ENCODE measurements around the gene EME1. TPM values are rescaled to one million over a fixed set of nuclear protein-coding genes. Genes with fewer than 3 reads are reported as not detected.
"Not testable (repeated sequence)": the region's sequence is repeated elsewhere in the genome, so short reads cannot be mapped to it uniquely, and the experiment has no call there.

Gene EME1
- total RNA-seq, 1 donor from 2014 or later, result 2.8 TPM

DNA sequence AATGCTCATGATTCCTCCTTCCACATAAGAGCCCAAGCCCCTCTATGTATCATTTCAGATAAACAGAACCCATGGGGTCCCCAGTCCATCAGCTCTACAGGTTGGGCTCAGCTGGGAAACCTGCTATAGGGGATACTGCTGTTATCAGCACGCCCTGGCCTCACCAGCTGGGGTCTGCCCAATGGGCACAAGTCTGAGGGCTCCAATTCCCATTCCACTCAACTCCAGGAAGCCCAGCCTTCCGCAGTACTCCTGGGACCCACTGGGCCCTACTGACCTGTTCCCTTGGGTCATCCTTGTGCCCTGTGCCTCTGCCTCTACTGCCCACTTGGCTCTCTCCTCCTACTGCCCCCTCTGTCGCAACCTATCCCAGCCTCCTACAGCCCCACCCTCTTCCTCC lies 43.3 kb upstream of the EME1 start:
- Mint-ChIP-seq H3K9me3 (ENCODE audit: unreplicated experiment) (no peaks in the 10 kb centered on the region), H3K27me3 (ENCODE audit: unreplicated experiment) (no peaks in the 10 kb centered on the region), H3K27ac (ENCODE audit: unreplicated experiment) (no peak overlapping the region), H3K36me3 (ENCODE audit: unreplicated experiment) (no peaks in the 10 kb centered on the region), H3K4me3 (ENCODE audit: unreplicated experiment) (no peak overlapping the region), H3K4me1 (ENCODE audit: unreplicated experiment) (peaks cover 17% of the 10 kb centered on the region)
- no peak for DNase-seq (ENCODE audit: extremely low spot score, unreplicated experiment)
- no peak for TF ChIP-seq CTCF (IDR thresholded peaks at IDR 0.05)

DNA sequence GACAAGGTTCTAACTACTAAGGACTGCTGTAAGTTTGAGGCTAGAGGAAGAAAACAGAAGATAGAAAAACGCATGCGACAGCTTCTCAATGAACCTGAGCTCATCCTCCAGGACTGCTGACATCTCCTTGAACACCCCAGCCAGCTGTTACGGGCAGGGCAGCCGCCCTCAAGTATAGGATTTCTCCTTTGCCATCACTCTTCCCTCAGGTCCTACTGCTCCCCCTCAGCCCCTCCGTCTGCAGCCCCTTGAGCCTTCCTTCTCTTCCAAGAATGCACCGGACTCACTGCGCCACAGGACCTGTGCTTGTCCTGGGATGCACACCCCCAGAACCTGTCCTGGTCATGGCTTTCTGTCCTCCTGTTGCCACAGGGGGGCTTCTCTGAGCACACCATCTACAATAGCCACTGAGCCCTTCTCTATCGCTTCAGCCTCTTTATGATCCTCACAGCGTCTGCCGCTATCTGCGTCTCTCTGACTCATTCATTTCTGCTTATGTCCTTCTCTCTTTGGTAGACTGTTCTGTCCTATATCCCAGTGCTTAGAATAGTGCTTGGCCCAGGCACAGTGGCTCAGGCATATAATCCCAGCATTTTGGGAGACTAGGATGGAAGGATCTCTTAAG lies 42.8 kb upstream of the EME1 start:
- Mint-ChIP-seq H3K36me3 (ENCODE audit: unreplicated experiment) (no peaks in the 10 kb centered on the region), H3K4me1 (ENCODE audit: unreplicated experiment) (peaks cover 17% of the 10 kb centered on the region), H3K27me3 (ENCODE audit: unreplicated experiment) (no peaks in the 10 kb centered on the region), H3K9me3 (ENCODE audit: unreplicated experiment) (no peaks in the 10 kb centered on the region), H3K27ac (ENCODE audit: unreplicated experiment) (no peak overlapping the region), H3K4me3 (ENCODE audit: unreplicated experiment) (no peak overlapping the region)
- DNase-seq (ENCODE audit: extremely low spot score, unreplicated experiment), result no peak
- TF ChIP-seq CTCF (IDR thresholded peaks at IDR 0.05), result no peak

GRCh38 chr17:50331085-50331791 lies 41.8 kb upstream of the EME1 start:
- TF ChIP-seq CTCF (IDR thresholded peaks at IDR 0.05), result no peak
- Mint-ChIP-seq H3K36me3 (ENCODE audit: unreplicated experiment) (no peaks in the 10 kb centered on the region), H3K4me3 (ENCODE audit: unreplicated experiment) (no peak overlapping the region), H3K27me3 (ENCODE audit: unreplicated experiment) (no peaks in the 10 kb centered on the region), H3K9me3 (ENCODE audit: unreplicated experiment) (no peaks in the 10 kb centered on the region), H3K4me1 (ENCODE audit: unreplicated experiment) (peaks cover 17% of the 10 kb centered on the region), H3K27ac (ENCODE audit: unreplicated experiment) (no peak overlapping the region)
- DNase-seq (ENCODE audit: extremely low spot score, unreplicated experiment), result no peak

DNA sequence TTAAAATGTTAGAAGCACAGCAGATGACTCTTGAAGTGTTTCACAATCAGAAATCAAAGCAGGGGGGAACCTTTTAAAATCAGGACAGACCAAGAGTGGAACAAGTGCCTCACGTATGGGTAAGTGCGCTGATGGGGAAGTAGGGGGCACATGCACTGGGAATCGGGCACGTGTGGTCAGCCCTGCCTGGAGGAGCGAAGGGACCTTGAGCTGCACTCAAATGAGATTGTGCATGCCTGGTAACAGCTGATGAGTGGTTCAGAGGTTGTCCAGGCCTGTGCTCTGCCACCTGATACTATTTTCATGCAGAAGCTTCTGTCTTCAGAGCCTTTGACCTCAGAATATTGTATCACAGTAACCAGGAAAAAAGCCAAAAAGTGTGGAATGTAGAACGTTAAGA lies 40.8 kb upstream of the EME1 start:
- Mint-ChIP-seq H3K9me3 (ENCODE audit: unreplicated experiment) (no peaks in the 10 kb centered on the region), H3K36me3 (ENCODE audit: unreplicated experiment) (no peaks in the 10 kb centered on the region), H3K4me3 (ENCODE audit: unreplicated experiment) (no peak overlapping the region), H3K27ac (ENCODE audit: unreplicated experiment) (no peak overlapping the region), H3K27me3 (ENCODE audit: unreplicated experiment) (no peaks in the 10 kb centered on the region), H3K4me1 (ENCODE audit: unreplicated experiment) (peaks cover 17% of the 10 kb centered on the region)
- DNase-seq (ENCODE audit: extremely low spot score, unreplicated experiment), result no peak
- TF ChIP-seq CTCF (IDR thresholded peaks at IDR 0.05), result no peak

- peak; percentile 40 for TF ChIP-seq CTCF (IDR thresholded peaks at IDR 0.05)
- not testable (repeated sequence) for H3K9me3 Mint-ChIP-seq (ENCODE audit: unreplicated experiment); DNase-seq (ENCODE audit: extremely low spot score, unreplicated experiment); H3K27me3 Mint-ChIP-seq (ENCODE audit: unreplicated experiment); H3K36me3 Mint-ChIP-seq (ENCODE audit: unreplicated experiment)
- peaks cover 17% of the 10 kb centered on the region for H3K4me1 Mint-ChIP-seq (ENCODE audit: unreplicated experiment)
- H3K27ac Mint-ChIP-seq (ENCODE audit: unreplicated experiment), result peak overlapping the region; percentile 88
- H3K4me3 Mint-ChIP-seq (ENCODE audit: unreplicated experiment), result peak overlapping the region; percentile 42
These were observed 39.6 kb upstream of the EME1 start for GRCh38 chr17:50333291-50334057.
